GM12878 (cell line): ENCODE measurements around the gene AGO4.

Experiments used
- EZH2 ChIP-seq: IDR thresholded peaks from 2 replicates; pipeline ENCODE4 v1.6.1; 2012; ENCODE audit warnings: low read depth, mild to moderate bottlenecking, control low read depth, inconsistent platforms, low read length, borderline replicate concordance; ENCODE audit not compliant: control insufficient read depth
- KDM1A ChIP-seq: fragments of 200-600 bp; sonication (generic); IDR thresholded peaks from 2 replicates; pipeline ENCODE4 v1.6.1; 2016; ENCODE audit warnings: borderline replicate concordance
- MAX ChIP-seq: IDR thresholded peaks from 2 replicates; pipeline ENCODE4 v1.6.1; 2012; ENCODE audit warnings: low read depth, low read length, improper control_type of control experiment
- NRF1 ChIP-seq: conservative IDR thresholded peaks from 2 replicates; pipeline ENCODE4 v1.6.1; 2011; ENCODE audit warnings: mild to moderate bottlenecking, low read depth, low read length, improper control_type of control experiment
- POLR2AphosphoS5 ChIP-seq: IDR thresholded peaks from 2 replicates; pipeline ENCODE4 v1.6.1; 2011; ENCODE audit warnings: mild to moderate bottlenecking, low read length, inconsistent platforms
- SP1 ChIP-seq: IDR thresholded peaks from one replicate; pipeline ENCODE4 v1.6.1; 2011; ENCODE audit warnings: low read depth, low read length
- STAT1 ChIP-seq: fragments of 450-650 bp; conservative IDR thresholded peaks from 2 replicates; pipeline ENCODE4 v1.6.1; 2014; ENCODE audit warnings: antibody characterized with exemption, mild to moderate bottlenecking
- ZNF687 ChIP-seq: fragments of 450-650 bp; IDR thresholded peaks from 2 replicates; pipeline ENCODE4 v1.6.1; 2017; ENCODE audit warnings: mild to moderate bottlenecking, moderate library complexity
- ZZZ3 ChIP-seq: IDR thresholded peaks from 2 replicates; pipeline ENCODE4 v1.6.1; 2011; ENCODE audit warnings: low read depth; ENCODE audit not compliant: control insufficient read depth, insufficient read length
- TF ChIP-seq, protein P1 (sequence below), 3 experiments: IDR thresholded peaks in 2 of 3; conservative IDR thresholded peaks in 1 of 3; 2 replicates each; pipeline ENCODE4 v1.5.1; 2011; ENCODE audit warnings: low read depth in 3 of 3, low read length in 3 of 3, mild to moderate bottlenecking in 3 of 3, control low read depth in 2 of 3, moderate library complexity in 2 of 3, inconsistent platforms in 1 of 3, mixed read lengths in 1 of 3; ENCODE audit not compliant: control insufficient read depth in 2 of 3, insufficient read depth in 1 of 3; ENCODE audit errors: extremely low read depth in 1 of 3
- TF ChIP-seq, protein P2 (sequence below): fragments of 450-650 bp; IDR thresholded peaks from 2 replicates; pipeline ENCODE4 v1.6.1; 2017; ENCODE audit warnings: borderline replicate concordance
- TF ChIP-seq, protein P3 (sequence below): fragments of 450-650 bp; IDR thresholded peaks from 2 replicates; pipeline ENCODE4 v1.6.1; 2016; ENCODE audit warnings: mild to moderate bottlenecking

DNA sequence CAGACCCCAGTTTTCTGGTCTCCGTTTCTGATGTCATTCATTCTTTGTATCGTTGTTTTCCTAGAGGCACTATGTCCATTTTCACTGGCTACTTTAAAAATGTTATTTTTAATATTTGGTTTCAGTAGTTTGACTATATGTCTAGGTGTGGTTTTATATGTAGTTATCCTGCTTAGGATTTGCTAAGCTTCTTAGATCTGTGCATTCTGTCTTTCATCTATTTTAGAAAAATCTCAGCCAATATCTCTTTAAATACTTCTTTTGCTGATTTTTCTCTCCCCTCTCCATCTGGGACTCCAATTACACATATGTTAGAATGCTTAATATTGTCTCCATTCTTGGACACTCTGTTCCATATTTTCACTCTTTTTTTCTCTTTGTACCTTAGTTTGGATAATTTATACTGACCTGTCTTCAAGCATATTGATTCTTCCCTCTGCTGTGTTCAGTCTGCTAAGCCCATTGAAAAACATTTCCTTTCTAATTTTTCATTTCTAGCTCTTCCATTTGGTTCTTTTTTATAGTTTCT, 24.7 kb upstream of the AGO4 start:
- TF ChIP-seq MAX (no peak), SP1 (no peak), ZNF687 (no peak), POLR2AphosphoS5 (no peak), STAT1 (no peak), KDM1A (no peak), EZH2 (no peak), NRF1 (no peak), ZZZ3 (no peak)
- TF ChIP-seq, protein P1, sequence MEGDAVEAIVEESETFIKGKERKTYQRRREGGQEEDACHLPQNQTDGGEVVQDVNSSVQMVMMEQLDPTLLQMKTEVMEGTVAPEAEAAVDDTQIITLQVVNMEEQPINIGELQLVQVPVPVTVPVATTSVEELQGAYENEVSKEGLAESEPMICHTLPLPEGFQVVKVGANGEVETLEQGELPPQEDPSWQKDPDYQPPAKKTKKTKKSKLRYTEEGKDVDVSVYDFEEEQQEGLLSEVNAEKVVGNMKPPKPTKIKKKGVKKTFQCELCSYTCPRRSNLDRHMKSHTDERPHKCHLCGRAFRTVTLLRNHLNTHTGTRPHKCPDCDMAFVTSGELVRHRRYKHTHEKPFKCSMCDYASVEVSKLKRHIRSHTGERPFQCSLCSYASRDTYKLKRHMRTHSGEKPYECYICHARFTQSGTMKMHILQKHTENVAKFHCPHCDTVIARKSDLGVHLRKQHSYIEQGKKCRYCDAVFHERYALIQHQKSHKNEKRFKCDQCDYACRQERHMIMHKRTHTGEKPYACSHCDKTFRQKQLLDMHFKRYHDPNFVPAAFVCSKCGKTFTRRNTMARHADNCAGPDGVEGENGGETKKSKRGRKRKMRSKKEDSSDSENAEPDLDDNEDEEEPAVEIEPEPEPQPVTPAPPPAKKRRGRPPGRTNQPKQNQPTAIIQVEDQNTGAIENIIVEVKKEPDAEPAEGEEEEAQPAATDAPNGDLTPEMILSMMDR (IDR thresholded peaks at IDR 0.05 in 2 of 3, conservative IDR thresholded peaks at IDR 0.05 in 1 of 3; ENCODE audit: control insufficient read depth in 2 of 3, extremely low read depth in 1 of 3, insufficient read depth in 1 of 3, low read depth in 3 of 3, low read length in 3 of 3), result no peak
- TF ChIP-seq, protein P2, sequence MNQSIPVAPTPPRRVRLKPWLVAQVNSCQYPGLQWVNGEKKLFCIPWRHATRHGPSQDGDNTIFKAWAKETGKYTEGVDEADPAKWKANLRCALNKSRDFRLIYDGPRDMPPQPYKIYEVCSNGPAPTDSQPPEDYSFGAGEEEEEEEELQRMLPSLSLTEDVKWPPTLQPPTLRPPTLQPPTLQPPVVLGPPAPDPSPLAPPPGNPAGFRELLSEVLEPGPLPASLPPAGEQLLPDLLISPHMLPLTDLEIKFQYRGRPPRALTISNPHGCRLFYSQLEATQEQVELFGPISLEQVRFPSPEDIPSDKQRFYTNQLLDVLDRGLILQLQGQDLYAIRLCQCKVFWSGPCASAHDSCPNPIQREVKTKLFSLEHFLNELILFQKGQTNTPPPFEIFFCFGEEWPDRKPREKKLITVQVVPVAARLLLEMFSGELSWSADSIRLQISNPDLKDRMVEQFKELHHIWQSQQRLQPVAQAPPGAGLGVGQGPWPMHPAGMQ, result no peak
- TF ChIP-seq, protein P3, sequence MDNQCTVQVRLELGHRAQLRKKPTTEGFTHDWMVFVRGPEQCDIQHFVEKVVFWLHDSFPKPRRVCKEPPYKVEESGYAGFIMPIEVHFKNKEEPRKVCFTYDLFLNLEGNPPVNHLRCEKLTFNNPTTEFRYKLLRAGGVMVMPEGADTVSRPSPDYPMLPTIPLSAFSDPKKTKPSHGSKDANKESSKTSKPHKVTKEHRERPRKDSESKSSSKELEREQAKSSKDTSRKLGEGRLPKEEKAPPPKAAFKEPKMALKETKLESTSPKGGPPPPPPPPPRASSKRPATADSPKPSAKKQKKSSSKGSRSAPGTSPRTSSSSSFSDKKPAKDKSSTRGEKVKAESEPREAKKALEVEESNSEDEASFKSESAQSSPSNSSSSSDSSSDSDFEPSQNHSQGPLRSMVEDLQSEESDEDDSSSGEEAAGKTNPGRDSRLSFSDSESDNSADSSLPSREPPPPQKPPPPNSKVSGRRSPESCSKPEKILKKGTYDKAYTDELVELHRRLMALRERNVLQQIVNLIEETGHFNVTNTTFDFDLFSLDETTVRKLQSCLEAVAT, result no peak
